G401.6 (cell line): Measurements from ENCODE around the gene ZBTB46.
"Not testable (repeated sequence)": the region's sequence is repeated elsewhere in the genome, so short reads cannot be mapped to it uniquely, and the experiment has no call there.

ENCODE experiments used
- FAIRE-seq: peaks from 2 replicates; lab custom pipeline; 2012; peaks lifted over from hg19 to GRCh38; lab: Jason Lieb, UNC

The ZBTB46 gene

GRCh38 chr20:63787302-63787701 is 43.8 kb downstream of the ZBTB46 start:
- no peak for FAIRE-seq

- FAIRE-seq, result no peak
These were observed 45.4 kb downstream of the ZBTB46 start for GRCh38 chr20:63785691-63786131.

- FAIRE-seq, result no peak
These were observed 47.1 kb downstream of the ZBTB46 start for GRCh38 chr20:63783970-63784369.

- FAIRE-seq, result no peak
These were observed 48.5 kb downstream of the ZBTB46 start for GRCh38 chr20:63782521-63782971.

GRCh38 chr20:63782051-63782471 is 49.0 kb downstream of the ZBTB46 start:
- FAIRE-seq, result no peak

- no peak for FAIRE-seq
These were observed 49.9 kb downstream of the ZBTB46 start for GRCh38 chr20:63781181-63781580.

GRCh38 chr20:63778857-63779256 is 52.2 kb downstream of the ZBTB46 start:
- no peak for FAIRE-seq

- no peak for FAIRE-seq
These were observed 52.9 kb downstream of the ZBTB46 start for GRCh38 chr20:63778034-63778752.

GRCh38 chr20:63777614-63778013 is 53.5 kb downstream of the ZBTB46 start:
- FAIRE-seq, result no peak

GRCh38 chr20:63776875-63777274 is 54.2 kb downstream of the ZBTB46 start:
- not testable (repeated sequence) for FAIRE-seq

- no peak for FAIRE-seq
These were observed 55.7 kb downstream of the ZBTB46 start for GRCh38 chr20:63775096-63775978.

GRCh38 chr20:63774306-63774705 is 56.8 kb downstream of the ZBTB46 start:
- no peak for FAIRE-seq

GRCh38 chr20:63773571-63774241 is 57.4 kb downstream of the ZBTB46 start:
- no peak for FAIRE-seq

GRCh38 chr20:63772781-63773518 is 58.1 kb downstream of the ZBTB46 start:
- FAIRE-seq, result no peak

- no peak for FAIRE-seq
These were observed 59.9 kb downstream of the ZBTB46 start for GRCh38 chr20:63771046-63771707.

- no peak for FAIRE-seq
These were observed 61.1 kb downstream of the ZBTB46 start for GRCh38 chr20:63769891-63770474.

GRCh38 chr20:63768591-63769515 is 62.2 kb downstream of the ZBTB46 start:
- no peak for FAIRE-seq

GRCh38 chr20:63767886-63768285 is 63.2 kb downstream of the ZBTB46 start:
- FAIRE-seq, result no peak

GRCh38 chr20:63767456-63767855 is 63.6 kb downstream of the ZBTB46 start:
- no peak for FAIRE-seq
